ENCODE results near the gene CFAP299. TPM values are rescaled to one million over a fixed set of nuclear protein-coding genes. Genes with fewer than 3 reads are reported as not detected.

The CFAP299 gene
- total RNA-seq, 1 experiment from 2014 or later, result not detected

DNA sequence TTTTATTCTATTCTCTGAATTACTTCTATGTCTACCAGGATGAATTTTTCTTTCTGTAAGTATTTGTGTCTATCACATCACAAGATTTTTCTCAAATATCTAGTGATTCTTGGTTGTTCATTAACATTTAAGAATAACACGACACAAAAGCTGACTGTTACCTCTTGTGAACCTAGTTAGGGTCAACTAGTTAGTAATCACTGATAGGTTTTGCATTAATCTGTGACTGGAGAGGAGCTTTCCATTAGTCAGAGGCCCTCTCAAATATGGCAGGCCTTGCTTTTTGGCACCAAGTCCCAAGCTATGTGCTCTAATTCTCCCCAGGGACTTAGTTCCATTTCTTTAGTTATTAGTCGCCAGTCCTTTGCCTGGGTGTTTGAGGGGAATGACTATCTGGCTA is 259.2 kb downstream of the CFAP299 start:
- ChIA-PET POLR2A (ENCODE audit: low non-redundant PET) (no interaction called here), CTCF (no interaction called here)
- Histone ChIP-seq H3K36me3 (ENCODE audit: insufficient read depth, low read length, poor library complexity, severe bottlenecking) (no peaks in the 10 kb centered on the region), H3K27ac (ENCODE audit: low read depth, low read length, poor library complexity, severe bottlenecking) (no peak overlapping the region), H3K27me3 (replicated peaks; ENCODE audit: insufficient read depth, low read depth, low read length, poor library complexity) (no peaks in the 10 kb centered on the region), H3K4me3 (ENCODE audit: low read depth, low read length, poor library complexity, severe bottlenecking) (no peak overlapping the region), H3K9me3 (ENCODE audit: low read depth, low read length, poor library complexity, severe bottlenecking) (no peaks in the 10 kb centered on the region), H3K4me1 (ENCODE audit: insufficient read depth, low read length, poor library complexity, severe bottlenecking) (no peaks in the 10 kb centered on the region)
- TF ChIP-seq EZH2 (IDR thresholded peaks at IDR 0.05; ENCODE audit: borderline replicate concordance, low read depth, low read length, poor library complexity, severe bottlenecking), result no peak
- TF ChIP-seq, protein P1, sequence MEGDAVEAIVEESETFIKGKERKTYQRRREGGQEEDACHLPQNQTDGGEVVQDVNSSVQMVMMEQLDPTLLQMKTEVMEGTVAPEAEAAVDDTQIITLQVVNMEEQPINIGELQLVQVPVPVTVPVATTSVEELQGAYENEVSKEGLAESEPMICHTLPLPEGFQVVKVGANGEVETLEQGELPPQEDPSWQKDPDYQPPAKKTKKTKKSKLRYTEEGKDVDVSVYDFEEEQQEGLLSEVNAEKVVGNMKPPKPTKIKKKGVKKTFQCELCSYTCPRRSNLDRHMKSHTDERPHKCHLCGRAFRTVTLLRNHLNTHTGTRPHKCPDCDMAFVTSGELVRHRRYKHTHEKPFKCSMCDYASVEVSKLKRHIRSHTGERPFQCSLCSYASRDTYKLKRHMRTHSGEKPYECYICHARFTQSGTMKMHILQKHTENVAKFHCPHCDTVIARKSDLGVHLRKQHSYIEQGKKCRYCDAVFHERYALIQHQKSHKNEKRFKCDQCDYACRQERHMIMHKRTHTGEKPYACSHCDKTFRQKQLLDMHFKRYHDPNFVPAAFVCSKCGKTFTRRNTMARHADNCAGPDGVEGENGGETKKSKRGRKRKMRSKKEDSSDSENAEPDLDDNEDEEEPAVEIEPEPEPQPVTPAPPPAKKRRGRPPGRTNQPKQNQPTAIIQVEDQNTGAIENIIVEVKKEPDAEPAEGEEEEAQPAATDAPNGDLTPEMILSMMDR (conservative IDR thresholded peaks at IDR 0.05; ENCODE audit: low read depth, low read length), result no peak
- BruUV-seq (replicated peaks), result no TSS peak
- intact Hi-C loops (cut with micrococcal nuclease; ENCODE audit: unreplicated experiment), result no loop called here
- DNase-seq (ENCODE audit: low spot score), result no peak

DNA sequence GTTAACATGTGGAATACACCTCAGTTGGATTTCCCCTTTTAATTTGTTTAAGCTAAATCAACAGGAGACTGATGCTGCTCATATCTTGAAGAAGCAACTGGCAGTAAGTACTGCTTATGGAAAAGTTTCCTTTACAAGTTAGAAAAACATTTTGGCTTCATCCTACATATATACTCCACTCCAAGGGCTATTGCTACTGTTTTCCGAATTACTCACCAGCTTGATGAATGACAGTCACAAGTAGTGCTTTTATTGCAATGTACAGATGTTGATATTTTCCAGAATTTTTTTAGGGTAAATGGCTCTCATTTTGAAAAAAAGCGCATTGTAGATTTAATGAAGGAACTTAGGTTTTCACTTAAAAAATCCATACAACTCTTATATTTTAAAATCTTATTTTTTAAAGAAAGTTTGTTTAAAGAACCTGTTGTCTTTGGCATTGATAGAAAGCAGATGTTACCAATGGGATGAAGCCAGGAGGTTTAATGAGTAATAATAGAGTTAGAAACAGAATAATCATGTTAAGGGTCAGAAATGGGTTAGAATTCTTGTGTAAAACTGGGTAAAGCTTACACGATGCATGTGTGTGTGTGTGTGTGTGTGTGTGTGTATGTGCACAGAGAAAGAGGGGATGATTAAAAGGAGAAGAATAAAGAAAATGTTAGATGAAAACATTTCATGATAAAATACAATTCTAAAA is 272.9 kb downstream of the CFAP299 start:
- no peaks in the 10 kb centered on the region for H3K36me3 ChIP-seq (ENCODE audit: insufficient read depth, low read length, poor library complexity, severe bottlenecking)
- no peak for TF ChIP-seq EZH2 (IDR thresholded peaks at IDR 0.05; ENCODE audit: borderline replicate concordance, low read depth, low read length, poor library complexity, severe bottlenecking)
- TF ChIP-seq, protein P1 (conservative IDR thresholded peaks at IDR 0.05; ENCODE audit: low read depth, low read length), result no peak
- peaks cover 3% of the 10 kb centered on the region for H3K27me3 ChIP-seq (replicated peaks; ENCODE audit: insufficient read depth, low read depth, low read length, poor library complexity)
- H3K4me1 ChIP-seq (ENCODE audit: insufficient read depth, low read length, poor library complexity, severe bottlenecking), result no peaks in the 10 kb centered on the region
- intact Hi-C loops (cut with micrococcal nuclease; ENCODE audit: unreplicated experiment), result no loop called here
- H3K27ac ChIP-seq (ENCODE audit: low read depth, low read length, poor library complexity, severe bottlenecking), result no peak overlapping the region
- ChIA-PET POLR2A (ENCODE audit: low non-redundant PET) (no interaction called here), CTCF (no interaction called here)
- H3K4me3 ChIP-seq (ENCODE audit: low read depth, low read length, poor library complexity, severe bottlenecking), result no peak overlapping the region
- no peak for DNase-seq (ENCODE audit: low spot score)
- no peaks in the 10 kb centered on the region for H3K9me3 ChIP-seq (ENCODE audit: low read depth, low read length, poor library complexity, severe bottlenecking)
- BruUV-seq (replicated peaks), result no TSS peak

DNA sequence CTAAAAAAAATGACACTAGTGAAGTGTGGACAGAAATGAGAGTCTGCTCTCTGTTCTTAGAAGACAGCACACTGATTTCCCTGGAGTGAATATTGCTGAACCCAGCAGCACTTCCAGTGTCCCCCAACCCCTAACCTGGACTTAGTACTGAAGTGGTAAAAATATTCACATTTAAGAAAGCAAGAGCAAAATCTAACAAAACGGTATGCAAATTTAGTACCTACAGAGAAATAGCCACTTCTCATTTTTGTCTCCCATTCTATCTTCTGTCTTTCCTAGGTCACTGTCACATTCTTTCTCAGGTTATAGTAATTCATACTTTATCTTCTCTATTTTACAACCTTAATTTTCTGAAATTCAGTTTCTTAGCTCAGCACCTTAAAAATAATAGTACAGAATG is 274.7 kb downstream of the CFAP299 start:
- H3K4me1 ChIP-seq (ENCODE audit: insufficient read depth, low read length, poor library complexity, severe bottlenecking), result no peaks in the 10 kb centered on the region
- ChIA-PET CTCF (no interaction called here), POLR2A (ENCODE audit: low non-redundant PET) (no interaction called here)
- no peaks in the 10 kb centered on the region for H3K9me3 ChIP-seq (ENCODE audit: low read depth, low read length, poor library complexity, severe bottlenecking)
- H3K27ac ChIP-seq (ENCODE audit: low read depth, low read length, poor library complexity, severe bottlenecking), result no peak overlapping the region
- no peak overlapping the region for H3K4me3 ChIP-seq (ENCODE audit: low read depth, low read length, poor library complexity, severe bottlenecking)
- no peak for TF ChIP-seq EZH2 (IDR thresholded peaks at IDR 0.05; ENCODE audit: borderline replicate concordance, low read depth, low read length, poor library complexity, severe bottlenecking)
- TF ChIP-seq, protein P1 (conservative IDR thresholded peaks at IDR 0.05; ENCODE audit: low read depth, low read length), result no peak
- BruUV-seq (replicated peaks), result no TSS peak
- intact Hi-C loops (cut with micrococcal nuclease; ENCODE audit: unreplicated experiment), result no loop called here
- no peaks in the 10 kb centered on the region for H3K36me3 ChIP-seq (ENCODE audit: insufficient read depth, low read length, poor library complexity, severe bottlenecking)
- peaks cover 3% of the 10 kb centered on the region for H3K27me3 ChIP-seq (replicated peaks; ENCODE audit: insufficient read depth, low read depth, low read length, poor library complexity)
- no peak for DNase-seq (ENCODE audit: low spot score)
